Fibroblast of lung (primary cell): ENCODE data around the gene XAB2.

ENCODE experiments used
- CTCF ChIP-seq, 2 donors: IDR thresholded peaks in 1 of 2; conservative IDR thresholded peaks in 1 of 2; 1 replicate in 1 of 2; 2 replicates in 1 of 2; pipeline ENCODE4 v1.5.1; 2011 to 2012; ENCODE audit warnings: low read length in 2 of 2, control low read depth in 1 of 2, inconsistent platforms in 1 of 2, low read depth in 1 of 2, mild to moderate bottlenecking in 1 of 2
- EZH2 ChIP-seq: IDR thresholded peaks from 2 replicates; pipeline ENCODE4 v1.5.1; 2012; ENCODE audit warnings: low read length, control low read depth, mild to moderate bottlenecking; ENCODE audit errors: missing control alignments

- TF ChIP-seq CTCF (conservative IDR thresholded peaks at IDR 0.05 in 1 of 2, IDR thresholded peaks at IDR 0.05 in 1 of 2; ENCODE audit: low read depth in 1 of 2, low read length in 2 of 2) (no peak), EZH2 (no peak)
Observed at GRCh38 chr19:7575434-7576040, 53.8 kb downstream of the XAB2 start.
